C4-2B (cell line): ENCODE results near the gene MTG2.

Source experiments
- CTCF ChIP-seq: fragments of 450-650 bp; conservative IDR thresholded peaks from 2 replicates; pipeline ENCODE4 v1.5.1; 2017; ENCODE audit warnings: mild to moderate bottlenecking
- ZFX ChIP-seq: fragments of 450-650 bp; IDR thresholded peaks from 2 replicates; pipeline ENCODE4 v1.6.1; 2017

GRCh38 chr20:62215991-62216635, 33.3 kb downstream of the MTG2 start:
- no peak for TF ChIP-seq CTCF
- TF ChIP-seq ZFX: no peak
